ENCODE data around the gene UNC79. TPM values are rescaled to one million over a fixed set of nuclear protein-coding genes. Genes with fewer than 3 reads are reported as not detected.

Gene UNC79
- total RNA-seq, 1 donor from 2014 or later: 2.2 TPM

- no peaks in the 10 kb centered on the region for H3K79me2 ChIP-seq (ENCODE audit: low read depth)
- H3K4me2 ChIP-seq: no peak overlapping the region
- H3K36me3 ChIP-seq: no peaks in the 10 kb centered on the region
- H3K4me3 Mint-ChIP-seq: no peak overlapping the region
- H2AFZ ChIP-seq (replicated peaks): no peak overlapping the region
- no peaks in the 10 kb centered on the region for H3K9me3 ChIP-seq (ENCODE audit: low read depth)
- TF ChIP-seq EZH2phosphoT487 (IDR thresholded peaks at IDR 0.05) (no peak), EZH2 (IDR thresholded peaks at IDR 0.05) (no peak)
- TF ChIP-seq, protein P1, sequence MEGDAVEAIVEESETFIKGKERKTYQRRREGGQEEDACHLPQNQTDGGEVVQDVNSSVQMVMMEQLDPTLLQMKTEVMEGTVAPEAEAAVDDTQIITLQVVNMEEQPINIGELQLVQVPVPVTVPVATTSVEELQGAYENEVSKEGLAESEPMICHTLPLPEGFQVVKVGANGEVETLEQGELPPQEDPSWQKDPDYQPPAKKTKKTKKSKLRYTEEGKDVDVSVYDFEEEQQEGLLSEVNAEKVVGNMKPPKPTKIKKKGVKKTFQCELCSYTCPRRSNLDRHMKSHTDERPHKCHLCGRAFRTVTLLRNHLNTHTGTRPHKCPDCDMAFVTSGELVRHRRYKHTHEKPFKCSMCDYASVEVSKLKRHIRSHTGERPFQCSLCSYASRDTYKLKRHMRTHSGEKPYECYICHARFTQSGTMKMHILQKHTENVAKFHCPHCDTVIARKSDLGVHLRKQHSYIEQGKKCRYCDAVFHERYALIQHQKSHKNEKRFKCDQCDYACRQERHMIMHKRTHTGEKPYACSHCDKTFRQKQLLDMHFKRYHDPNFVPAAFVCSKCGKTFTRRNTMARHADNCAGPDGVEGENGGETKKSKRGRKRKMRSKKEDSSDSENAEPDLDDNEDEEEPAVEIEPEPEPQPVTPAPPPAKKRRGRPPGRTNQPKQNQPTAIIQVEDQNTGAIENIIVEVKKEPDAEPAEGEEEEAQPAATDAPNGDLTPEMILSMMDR (IDR thresholded peaks at IDR 0.05): no peak
- H3K4me1 Mint-ChIP-seq: no peaks in the 10 kb centered on the region
- H3K9me3 Mint-ChIP-seq: no peaks in the 10 kb centered on the region
- peaks cover 16% of the 10 kb centered on the region for H3K27me3 Mint-ChIP-seq (ENCODE audit: insufficient read depth, low read depth)
- no peak overlapping the region for H3K27ac ChIP-seq
- no peak overlapping the region for H3K9ac ChIP-seq
- no peaks in the 10 kb centered on the region for H4K20me1 ChIP-seq (ENCODE audit: low read depth)
- H3F3A ChIP-seq (ENCODE audit: low read depth): no peaks in the 10 kb centered on the region
- no peak for DNase-seq (ENCODE audit: low spot score)
- H3K27me3 ChIP-seq: no peaks in the 10 kb centered on the region
- peaks cover 4% of the 10 kb centered on the region for H3K36me3 Mint-ChIP-seq
- H3K27ac Mint-ChIP-seq: no peak overlapping the region
- H3K4me1 ChIP-seq: no peaks in the 10 kb centered on the region
- no peak overlapping the region for H3K4me3 ChIP-seq
These were observed 292.3 kb downstream of the UNC79 start for GRCh38 chr14:93723001-93723400.

DNA sequence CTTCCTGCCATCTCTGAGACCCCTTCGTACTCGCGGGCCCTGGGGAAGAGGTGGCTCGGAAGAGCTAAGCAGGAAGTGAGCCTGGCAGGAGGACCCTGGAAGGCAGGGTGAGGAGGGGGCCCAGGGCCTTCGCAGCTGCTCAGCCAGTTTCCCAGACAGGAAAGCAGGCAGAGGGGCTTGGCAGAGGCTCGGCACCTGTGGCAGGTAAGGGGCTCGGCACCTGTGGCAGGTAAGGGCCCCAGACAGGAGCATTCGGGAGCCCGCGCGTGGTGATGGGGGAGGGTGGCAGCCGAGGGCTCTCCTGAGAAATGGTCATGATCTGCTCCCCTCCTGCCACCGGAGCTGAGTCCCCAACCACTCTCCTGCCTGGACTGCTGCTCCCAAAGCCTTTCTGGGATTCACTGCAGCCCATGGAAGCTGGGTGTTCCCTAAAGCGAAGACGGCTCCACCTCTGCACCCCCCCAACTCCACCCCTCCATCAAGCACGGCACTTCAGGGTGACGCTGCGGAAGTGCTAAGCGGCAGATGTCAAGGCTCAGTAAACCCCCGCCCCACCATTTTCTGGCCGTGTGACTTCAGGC is 294.4 kb downstream of the UNC79 start:
- H3F3A ChIP-seq (ENCODE audit: low read depth): no peaks in the 10 kb centered on the region
- no peaks in the 10 kb centered on the region for H3K27me3 ChIP-seq
- no peaks in the 10 kb centered on the region for H3K79me2 ChIP-seq (ENCODE audit: low read depth)
- no peak overlapping the region for H3K27ac Mint-ChIP-seq
- DNase-seq (ENCODE audit: low spot score): no peak
- TF ChIP-seq EZH2phosphoT487 (IDR thresholded peaks at IDR 0.05) (no peak), EZH2 (IDR thresholded peaks at IDR 0.05) (no peak)
- TF ChIP-seq, protein P1 (IDR thresholded peaks at IDR 0.05): no peak
- H3K9me3 Mint-ChIP-seq: no peaks in the 10 kb centered on the region
- H4K20me1 ChIP-seq (ENCODE audit: low read depth): no peaks in the 10 kb centered on the region
- peaks cover 19% of the 10 kb centered on the region for H3K27me3 Mint-ChIP-seq (ENCODE audit: insufficient read depth, low read depth)
- H3K4me2 ChIP-seq: no peak overlapping the region
- no peaks in the 10 kb centered on the region for H3K4me1 Mint-ChIP-seq
- H3K36me3 Mint-ChIP-seq: peaks cover 4% of the 10 kb centered on the region
- no peaks in the 10 kb centered on the region for H3K4me1 ChIP-seq
- H2AFZ ChIP-seq (replicated peaks): no peak overlapping the region
- H3K27ac ChIP-seq: no peak overlapping the region
- no peaks in the 10 kb centered on the region for H3K36me3 ChIP-seq
- no peaks in the 10 kb centered on the region for H3K9me3 ChIP-seq (ENCODE audit: low read depth)
- H3K4me3 Mint-ChIP-seq: no peak overlapping the region
- H3K4me3 ChIP-seq: no peak overlapping the region
- H3K9ac ChIP-seq: no peak overlapping the region

DNA sequence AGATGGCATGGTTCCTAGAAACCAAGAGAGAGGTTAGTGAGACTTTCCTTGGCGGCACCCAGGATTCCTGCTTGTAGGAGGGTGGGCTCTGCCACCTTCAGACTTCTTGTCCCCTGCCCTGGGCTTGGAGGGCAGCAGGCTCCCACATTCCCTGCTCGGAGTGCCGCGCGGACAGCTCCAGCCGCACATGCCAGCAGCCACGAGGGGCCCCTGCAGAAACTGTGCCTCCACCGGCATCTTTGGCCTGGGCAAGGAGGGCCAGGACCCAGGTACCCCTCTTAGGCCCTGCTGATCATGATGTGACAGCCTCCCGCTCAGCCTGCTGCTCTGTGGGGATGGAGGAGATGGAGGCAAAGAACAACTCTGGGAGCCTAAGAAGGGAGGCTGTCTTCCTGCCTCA is 295.3 kb downstream of the UNC79 start:
- H3F3A ChIP-seq (ENCODE audit: low read depth): no peaks in the 10 kb centered on the region
- DNase-seq (ENCODE audit: low spot score): no peak
- peaks cover 13% of the 10 kb centered on the region for H3K27me3 Mint-ChIP-seq (ENCODE audit: insufficient read depth, low read depth)
- H3K4me3 ChIP-seq: no peak overlapping the region
- H4K20me1 ChIP-seq (ENCODE audit: low read depth): no peaks in the 10 kb centered on the region
- no peaks in the 10 kb centered on the region for H3K27me3 ChIP-seq
- no peaks in the 10 kb centered on the region for H3K4me1 ChIP-seq
- no peak overlapping the region for H3K4me2 ChIP-seq
- no peak overlapping the region for H3K27ac Mint-ChIP-seq
- H3K79me2 ChIP-seq (ENCODE audit: low read depth): no peaks in the 10 kb centered on the region
- H3K36me3 Mint-ChIP-seq: peaks cover 4% of the 10 kb centered on the region
- no peak overlapping the region for H3K27ac ChIP-seq
- TF ChIP-seq EZH2 (IDR thresholded peaks at IDR 0.05): no peak
- no peaks in the 10 kb centered on the region for H3K4me1 Mint-ChIP-seq
- H2AFZ ChIP-seq (replicated peaks): no peak overlapping the region
- H3K4me3 Mint-ChIP-seq: no peak overlapping the region
- H3K9me3 ChIP-seq (ENCODE audit: low read depth): no peaks in the 10 kb centered on the region
- H3K9ac ChIP-seq: no peak overlapping the region
- no peaks in the 10 kb centered on the region for H3K9me3 Mint-ChIP-seq
- no peaks in the 10 kb centered on the region for H3K36me3 ChIP-seq

GRCh38 chr14:93727039-93727740 is 296.5 kb downstream of the UNC79 start:
- H3K36me3 ChIP-seq: no peaks in the 10 kb centered on the region
- no peaks in the 10 kb centered on the region for H3K4me1 ChIP-seq
- H3K27ac ChIP-seq: no peak overlapping the region
- Mint-ChIP-seq H3K4me3 (no peak overlapping the region), H3K36me3 (no peaks in the 10 kb centered on the region), H3K4me1 (no peaks in the 10 kb centered on the region), H3K27me3 (ENCODE audit: insufficient read depth, low read depth) (peaks cover 13% of the 10 kb centered on the region), H3K27ac (no peak overlapping the region), H3K9me3 (no peaks in the 10 kb centered on the region)
- H3F3A ChIP-seq (ENCODE audit: low read depth): no peaks in the 10 kb centered on the region
- no peak overlapping the region for H3K4me2 ChIP-seq
- no peaks in the 10 kb centered on the region for H4K20me1 ChIP-seq (ENCODE audit: low read depth)
- DNase-seq (ENCODE audit: low spot score): no peak
- no peak overlapping the region for H2AFZ ChIP-seq (replicated peaks)
- H3K79me2 ChIP-seq (ENCODE audit: low read depth): no peaks in the 10 kb centered on the region
- H3K9ac ChIP-seq: no peak overlapping the region
- H3K9me3 ChIP-seq (ENCODE audit: low read depth): no peaks in the 10 kb centered on the region
- H3K4me3 ChIP-seq: no peak overlapping the region
- H3K27me3 ChIP-seq: no peaks in the 10 kb centered on the region
- TF ChIP-seq EZH2phosphoT487 (IDR thresholded peaks at IDR 0.05) (no peak), EZH2 (IDR thresholded peaks at IDR 0.05) (no peak)
- TF ChIP-seq, protein P1 (IDR thresholded peaks at IDR 0.05): no peak
